Suprapubic skin (tissue), 4 donors: ENCODE measurements around the gene RIPOR2.

Experiments
- CTCF ChIP-seq, 2 donors: fragments of 200-600 bp in 1 of 2; fragments of 450-650 bp in 1 of 2; sonication (generic) in 1 of 2; IDR thresholded peaks; one replicate each; pipeline ENCODE4 v1.5.1; 2016 to 2019; ENCODE audit warnings: antibody characterized with exemption in 2 of 2, mild to moderate bottlenecking in 1 of 2, moderate library complexity in 1 of 2
- EP300 ChIP-seq: sonication (generic); formaldehyde crosslinking; IDR thresholded peaks from one replicate; pipeline ENCODE4 v1.6.1; 2017; ENCODE audit warnings: antibody characterized with exemption
- POLR2A ChIP-seq, 2 donors: fragments of 450-650 bp; IDR thresholded peaks; one replicate each; pipeline ENCODE4 v1.6.1; 2017; ENCODE audit warnings: antibody characterized with exemption in 2 of 2, mild to moderate bottlenecking in 2 of 2, moderate library complexity in 2 of 2
- POLR2AphosphoS5 ChIP-seq, 3 donors: sonication (generic); formaldehyde crosslinking; IDR thresholded peaks; one replicate each; pipeline ENCODE4 v1.6.1; 2017; ENCODE audit warnings: antibody characterized with exemption in 3 of 3

- TF ChIP-seq POLR2A (IDR thresholded peaks at IDR 0.05) (no peak), POLR2AphosphoS5 (IDR thresholded peaks at IDR 0.05) (no peak), EP300 (no peak), CTCF (IDR thresholded peaks at IDR 0.05) (no peak)
Measured at GRCh38 chr6:24759718-24760117, 176.0 kb downstream of the RIPOR2 start.
